Dendritic cell treated with granulocyte-macrophage colony-stimulating factor and Interleukin-4, amounts not matched to agents 40 ng/mL and 50 ng/mL, for 4 days (primary cell): ENCODE results near the gene TGFBR2.

ENCODE experiments used
- H3K27ac Mint-ChIP-seq: one replicate; pipeline ENCODE4 v1.8.0; 2022; ENCODE audit warnings: mild to moderate bottlenecking, mixed read lengths
- H3K27me3 Mint-ChIP-seq: one replicate; pipeline ENCODE4 v1.8.0; 2022; ENCODE audit warnings: mild to moderate bottlenecking, mixed read lengths
- H3K36me3 Mint-ChIP-seq: one replicate; pipeline ENCODE4 v1.8.0; 2022; ENCODE audit warnings: low read depth, mixed read lengths
- H3K4me1 Mint-ChIP-seq: one replicate; pipeline ENCODE4 v1.8.0; 2022; ENCODE audit warnings: low read depth, mixed read lengths
- H3K4me3 Mint-ChIP-seq: one replicate; pipeline ENCODE4 v1.8.0; 2022; ENCODE audit warnings: mild to moderate bottlenecking, moderate library complexity, mixed read lengths
- H3K9me3 Mint-ChIP-seq: one replicate; pipeline ENCODE4 v1.8.0; 2022; ENCODE audit warnings: mixed read lengths
- intact Hi-C: fragments of 100-400 bp; cut with micrococcal nuclease; formaldehyde crosslinking; loops from one replicate; pipeline ENCODE4 v1.15.0; 2022

TGFBR2 gene

DNA sequence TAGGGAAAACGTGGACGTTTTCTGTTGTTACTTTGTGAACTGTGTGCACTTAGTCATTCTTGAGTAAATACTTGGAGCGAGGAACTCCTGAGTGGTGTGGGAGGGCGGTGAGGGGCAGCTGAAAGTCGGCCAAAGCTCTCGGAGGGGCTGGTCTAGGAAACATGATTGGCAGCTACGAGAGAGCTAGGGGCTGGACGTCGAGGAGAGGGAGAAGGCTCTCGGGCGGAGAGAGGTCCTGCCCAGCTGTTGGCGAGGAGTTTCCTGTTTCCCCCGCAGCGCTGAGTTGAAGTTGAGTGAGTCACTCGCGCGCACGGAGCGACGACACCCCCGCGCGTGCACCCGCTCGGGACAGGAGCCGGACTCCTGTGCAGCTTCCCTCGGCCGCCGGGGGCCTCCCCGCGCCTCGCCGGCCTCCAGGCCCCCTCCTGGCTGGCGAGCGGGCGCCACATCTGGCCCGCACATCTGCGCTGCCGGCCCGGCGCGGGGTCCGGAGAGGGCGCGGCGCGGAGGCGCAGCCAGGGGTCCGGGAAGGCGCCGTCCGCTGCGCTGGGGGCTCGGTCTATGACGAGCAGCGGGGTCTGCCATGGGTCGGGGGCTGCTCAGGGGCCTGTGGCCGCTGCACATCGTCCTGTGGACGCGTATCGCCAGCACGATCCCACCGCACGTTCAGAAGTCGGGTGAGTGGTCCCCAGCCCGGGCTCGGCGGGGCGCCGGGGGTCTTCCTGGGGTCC lies at the start of gene TGFBR2:
TGFBR2 (plus strand) TSS at position 301 of the 731 bp plus-strand sequence; CDS start at position 584, 283 bp downstream.
- Mint-ChIP-seq H3K36me3 (peaks cover 23% of the 10 kb centered on the region), H3K4me3 (peak within 1 kb of the TSS; percentile 95), H3K9me3 (no peaks in the 10 kb centered on the region), H3K27me3 (no peaks in the 10 kb centered on the region), H3K4me1 (peaks cover 59% of the 10 kb centered on the region), H3K27ac (peak within 1 kb of the TSS; percentile 92)
- intact Hi-C loops: loop anchor here (2.0 to 10.0 kb wide), 3 partner anchors 52 to 382 kb away; no protein-coding TSS in a partner anchor

GRCh38 chr3:30557746-30558303 lies 48.6 kb upstream of the TGFBR2 start:
- H3K27me3 Mint-ChIP-seq: no peaks in the 10 kb centered on the region
- no peaks in the 10 kb centered on the region for H3K36me3 Mint-ChIP-seq
- H3K4me3 Mint-ChIP-seq: no peak overlapping the region
- intact Hi-C loops: loop anchor here (10.0 kb wide), 1 partner anchor 513 kb away; no protein-coding TSS in a partner anchor
- H3K27ac Mint-ChIP-seq: no peak overlapping the region
- no peaks in the 10 kb centered on the region for H3K4me1 Mint-ChIP-seq
- H3K9me3 Mint-ChIP-seq: no peaks in the 10 kb centered on the region

DNA sequence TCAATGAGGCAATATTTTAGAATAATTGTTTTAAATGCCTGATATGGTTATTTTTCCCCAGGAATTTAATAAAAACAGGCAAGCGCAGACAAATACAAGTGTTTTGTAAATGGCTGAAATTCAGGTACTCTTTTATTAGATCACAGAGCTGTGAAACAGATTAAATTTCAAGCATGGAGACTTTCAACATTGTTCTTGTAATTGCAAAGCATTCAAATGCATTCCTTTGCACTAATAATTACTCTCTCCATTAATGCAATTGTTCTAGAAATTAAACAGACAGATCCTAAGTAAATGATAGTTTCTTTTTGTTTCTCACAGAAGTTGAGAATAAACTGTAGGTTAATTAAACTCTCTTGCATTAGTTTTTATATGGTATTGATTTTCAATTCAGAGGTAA lies 42.4 kb upstream of the TGFBR2 start:
- intact Hi-C loops: no loop called here
- Mint-ChIP-seq H3K36me3 (no peaks in the 10 kb centered on the region), H3K4me3 (no peak overlapping the region), H3K27me3 (no peaks in the 10 kb centered on the region), H3K9me3 (no peaks in the 10 kb centered on the region), H3K4me1 (no peaks in the 10 kb centered on the region), H3K27ac (no peak overlapping the region)

DNA sequence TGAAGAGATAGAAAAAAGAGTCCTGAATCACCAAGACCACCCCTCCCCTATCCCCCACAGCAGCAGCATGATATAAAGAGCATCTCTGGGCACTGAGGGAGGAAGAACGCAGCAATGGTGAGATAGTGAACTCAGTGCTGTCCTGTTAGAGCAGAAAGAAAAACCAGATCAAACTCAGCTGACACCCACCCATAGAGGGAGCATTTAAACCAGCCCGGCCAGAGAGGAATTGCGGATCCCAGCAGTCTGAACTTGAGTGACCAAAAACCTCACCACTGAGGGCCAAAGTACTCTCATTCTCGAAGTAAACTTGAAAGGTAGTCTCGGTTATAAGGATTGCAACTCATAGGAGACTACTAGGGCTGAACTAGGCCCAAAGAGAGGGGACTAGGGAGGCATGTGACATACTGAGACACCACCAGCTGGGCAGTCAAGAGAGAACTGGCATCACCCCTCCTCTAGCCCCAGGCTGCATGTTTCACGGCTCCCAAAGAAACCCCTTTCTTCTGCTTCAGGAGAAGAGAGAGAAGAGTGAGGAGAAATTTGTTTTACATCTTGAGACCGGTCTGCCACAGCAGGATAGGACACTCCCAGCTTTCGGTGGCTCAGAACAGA lies 39.2 kb upstream of the TGFBR2 start:
- intact Hi-C loops: no loop called here
- H3K27me3 Mint-ChIP-seq: no peaks in the 10 kb centered on the region
- no peak overlapping the region for H3K27ac Mint-ChIP-seq
- H3K4me3 Mint-ChIP-seq: no peak overlapping the region
- no peaks in the 10 kb centered on the region for H3K36me3 Mint-ChIP-seq
- H3K9me3 Mint-ChIP-seq: no peaks in the 10 kb centered on the region
- no peaks in the 10 kb centered on the region for H3K4me1 Mint-ChIP-seq

DNA sequence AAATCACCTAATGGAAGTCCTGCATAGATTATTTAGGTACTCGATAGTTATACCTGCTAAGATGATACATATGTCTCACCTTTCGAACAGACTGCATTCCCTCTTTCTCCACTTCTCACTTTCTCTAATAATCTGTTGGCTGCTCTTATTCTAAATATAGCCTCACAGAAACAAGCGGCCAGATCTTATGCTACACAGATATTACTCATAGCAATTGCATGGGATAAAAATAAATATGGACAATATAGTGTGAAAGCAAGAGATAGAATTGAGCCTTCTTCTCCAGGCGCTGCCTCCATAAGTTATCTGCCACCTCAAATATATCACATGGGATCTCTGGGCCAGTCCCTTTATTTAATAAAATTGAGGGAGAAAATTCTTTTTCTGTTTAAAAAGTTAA lies 29.5 kb upstream of the TGFBR2 start:
- intact Hi-C loops: no loop called here
- no peak overlapping the region for H3K27ac Mint-ChIP-seq
- H3K36me3 Mint-ChIP-seq: no peaks in the 10 kb centered on the region
- H3K4me3 Mint-ChIP-seq: no peak overlapping the region
- H3K9me3 Mint-ChIP-seq: no peaks in the 10 kb centered on the region
- no peaks in the 10 kb centered on the region for H3K27me3 Mint-ChIP-seq
- H3K4me1 Mint-ChIP-seq: peaks cover 19% of the 10 kb centered on the region

DNA sequence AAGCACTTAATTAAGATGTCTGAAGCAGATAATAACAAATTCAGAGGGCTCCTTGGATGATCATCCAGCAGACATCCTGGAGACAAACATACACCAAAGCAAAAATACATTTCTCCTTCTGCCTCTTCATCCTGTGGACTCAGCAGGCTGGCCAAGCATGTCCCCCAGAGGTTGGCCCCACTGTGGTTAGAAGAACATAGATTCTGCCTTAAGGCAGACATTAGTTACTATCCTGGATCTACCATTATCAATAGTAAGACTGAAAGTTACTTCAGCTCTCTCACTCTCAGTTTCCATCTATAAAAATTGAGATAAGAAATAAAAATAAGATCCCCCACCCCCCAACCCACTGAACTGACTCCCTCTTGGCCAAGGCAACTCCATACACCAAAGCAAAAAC lies 28.6 kb upstream of the TGFBR2 start:
- peak overlapping the region; percentile 66 for H3K27ac Mint-ChIP-seq
- peaks cover 19% of the 10 kb centered on the region for H3K4me1 Mint-ChIP-seq
- no peaks in the 10 kb centered on the region for H3K27me3 Mint-ChIP-seq
- no peaks in the 10 kb centered on the region for H3K9me3 Mint-ChIP-seq
- intact Hi-C loops: no loop called here
- no peak overlapping the region for H3K4me3 Mint-ChIP-seq
- no peaks in the 10 kb centered on the region for H3K36me3 Mint-ChIP-seq

DNA sequence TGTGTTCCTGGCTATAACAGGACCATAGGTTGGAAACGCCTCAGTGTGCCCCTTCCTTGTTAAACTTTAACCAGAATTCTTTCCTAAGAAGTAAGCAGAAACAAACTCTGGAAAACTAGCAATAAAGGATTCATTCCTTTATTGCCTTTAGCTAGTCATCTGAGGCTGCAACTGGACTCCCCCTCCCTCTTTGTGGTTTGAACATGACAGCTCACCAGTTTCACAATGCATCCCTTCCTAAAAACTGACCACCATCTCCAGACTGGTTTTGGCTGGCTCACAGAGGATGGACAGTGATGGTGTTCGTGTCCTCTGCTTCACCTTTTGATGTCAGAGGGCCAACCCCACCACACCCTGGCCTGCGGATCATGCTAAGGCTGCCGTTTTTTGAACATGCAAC lies 27.9 kb upstream of the TGFBR2 start:
- H3K4me3 Mint-ChIP-seq: no peak overlapping the region
- H3K9me3 Mint-ChIP-seq: no peaks in the 10 kb centered on the region
- peak overlapping the region; percentile 66 for H3K27ac Mint-ChIP-seq
- no peaks in the 10 kb centered on the region for H3K36me3 Mint-ChIP-seq
- no peaks in the 10 kb centered on the region for H3K27me3 Mint-ChIP-seq
- peaks cover 21% of the 10 kb centered on the region for H3K4me1 Mint-ChIP-seq
- intact Hi-C loops: no loop called here

- H3K27ac Mint-ChIP-seq: peak overlapping the region; percentile 66
- H3K4me3 Mint-ChIP-seq: no peak overlapping the region
Observed at GRCh38 chr3:30578986-30579579, 27.3 kb upstream of the TGFBR2 start.

DNA sequence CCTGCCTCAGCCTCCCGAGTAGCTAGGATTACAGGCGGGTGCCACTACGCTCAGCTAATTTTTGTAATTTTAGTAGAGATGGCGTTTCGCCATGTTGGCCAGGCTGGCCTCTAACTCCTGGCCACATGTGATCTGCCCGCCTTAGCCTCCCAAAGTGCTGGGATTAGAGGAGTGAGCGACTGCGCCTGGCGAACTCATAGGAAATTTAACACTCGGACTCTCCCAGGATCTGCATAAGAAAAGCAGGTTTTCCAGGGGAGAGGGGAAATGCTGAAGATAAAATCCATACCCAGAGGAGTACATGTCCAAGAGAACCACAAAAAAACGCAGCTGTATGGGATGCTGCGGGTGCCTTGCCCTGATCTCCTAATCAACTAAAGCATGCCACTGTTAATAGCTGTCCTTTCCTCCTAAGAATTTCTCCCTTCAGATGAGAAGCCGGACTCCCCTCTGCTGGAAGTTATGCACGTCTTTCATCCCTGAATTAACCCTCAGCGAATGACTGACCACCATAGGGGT lies 25.3 kb upstream of the TGFBR2 start:
- H3K4me3 Mint-ChIP-seq: no peak overlapping the region
- no peak overlapping the region for H3K27ac Mint-ChIP-seq
- no peaks in the 10 kb centered on the region for H3K36me3 Mint-ChIP-seq
- intact Hi-C loops: no loop called here
- H3K27me3 Mint-ChIP-seq: no peaks in the 10 kb centered on the region
- peaks cover 28% of the 10 kb centered on the region for H3K4me1 Mint-ChIP-seq
- no peaks in the 10 kb centered on the region for H3K9me3 Mint-ChIP-seq

More at GRCh38 chr3:30578986-30579579, 27.3 kb upstream of the TGFBR2 start:
- Mint-ChIP-seq H3K9me3 (no peaks in the 10 kb centered on the region), H3K36me3 (no peaks in the 10 kb centered on the region), H3K4me1 (peaks cover 26% of the 10 kb centered on the region), H3K27me3 (no peaks in the 10 kb centered on the region)
- intact Hi-C loops: no loop called here

DNA sequence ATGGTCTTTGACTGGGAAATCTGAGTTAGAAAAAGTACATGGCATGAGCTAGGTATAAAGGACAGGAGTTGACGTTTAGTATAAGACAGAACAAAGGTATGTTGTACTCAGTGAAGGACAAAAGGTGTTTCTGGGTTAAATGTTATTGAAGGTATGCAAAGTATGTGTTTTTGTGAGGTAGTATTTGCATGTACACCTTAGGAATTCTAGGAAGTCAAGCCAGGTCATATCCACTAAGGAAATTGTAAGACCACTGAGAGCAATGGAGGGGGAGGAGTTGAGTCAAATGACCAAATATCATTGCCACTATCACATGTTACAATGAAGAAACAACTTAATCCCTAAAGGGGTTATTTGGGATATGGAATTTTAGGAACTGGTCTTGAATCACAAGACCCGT lies 24.4 kb upstream of the TGFBR2 start:
- Mint-ChIP-seq H3K4me1 (peaks cover 35% of the 10 kb centered on the region), H3K36me3 (no peaks in the 10 kb centered on the region), H3K27me3 (no peaks in the 10 kb centered on the region), H3K9me3 (no peaks in the 10 kb centered on the region), H3K27ac (no peak overlapping the region), H3K4me3 (no peak overlapping the region)
- intact Hi-C loops: no loop called here

GRCh38 chr3:30583973-30584372 lies 22.4 kb upstream of the TGFBR2 start:
- H3K36me3 Mint-ChIP-seq: no peaks in the 10 kb centered on the region
- intact Hi-C loops: no loop called here
- no peaks in the 10 kb centered on the region for H3K27me3 Mint-ChIP-seq
- H3K9me3 Mint-ChIP-seq: no peaks in the 10 kb centered on the region
- H3K4me3 Mint-ChIP-seq: no peak overlapping the region
- peak overlapping the region; percentile 15 for H3K27ac Mint-ChIP-seq
- H3K4me1 Mint-ChIP-seq: peaks cover 17% of the 10 kb centered on the region

DNA sequence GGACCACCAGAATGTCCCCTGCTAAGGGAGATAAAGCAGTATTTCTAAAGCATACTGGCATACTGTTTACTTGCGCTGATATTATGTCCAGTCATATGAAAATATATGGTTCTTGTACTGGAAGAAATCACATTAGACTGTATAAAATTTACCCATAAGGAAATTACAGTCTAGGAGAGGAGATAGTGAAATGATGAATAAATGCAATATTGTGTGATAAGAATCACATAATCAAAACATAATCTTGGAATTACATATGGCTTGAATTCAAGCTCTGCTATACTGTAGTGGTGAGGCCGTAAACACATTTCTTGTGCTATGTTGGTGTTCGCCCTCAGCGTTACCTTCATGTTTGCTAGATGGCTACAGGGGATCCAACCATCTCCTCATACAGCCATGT lies 20.7 kb upstream of the TGFBR2 start:
- no peak overlapping the region for H3K4me3 Mint-ChIP-seq
- H3K36me3 Mint-ChIP-seq: no peaks in the 10 kb centered on the region
- peaks cover 16% of the 10 kb centered on the region for H3K4me1 Mint-ChIP-seq
- no peaks in the 10 kb centered on the region for H3K9me3 Mint-ChIP-seq
- H3K27ac Mint-ChIP-seq: no peak overlapping the region
- intact Hi-C loops: no loop called here
- no peaks in the 10 kb centered on the region for H3K27me3 Mint-ChIP-seq

- Mint-ChIP-seq H3K4me3 (no peak overlapping the region), H3K36me3 (no peaks in the 10 kb centered on the region), H3K27ac (peak overlapping the region; percentile 10), H3K4me1 (peaks cover 16% of the 10 kb centered on the region), H3K9me3 (no peaks in the 10 kb centered on the region), H3K27me3 (no peaks in the 10 kb centered on the region)
- intact Hi-C loops: no loop called here
Observed at GRCh38 chr3:30586096-30586805, 20.1 kb upstream of the TGFBR2 start.
